ENCODE measurements around the gene SLC2A1.
A peak's percentile ranks its signal among the peaks of the same experiment; 100 is the strongest.

Gene SLC2A1

GRCh38 chr1:42947117-42947516, 11.6 kb downstream of the SLC2A1 start:
- Histone ChIP-seq H3K4me1 (ENCODE audit: control insufficient read depth, insufficient read depth, low read length) (peaks cover 54% of the 10 kb centered on the region), H3K36me3 (ENCODE audit: control insufficient read depth, insufficient read depth, low read length) (peaks cover 74% of the 10 kb centered on the region), H3K4me3 (ENCODE audit: low read depth, low read length) (no peak overlapping the region), H3K9me3 (ENCODE audit: control insufficient read depth, insufficient read depth, low read length) (no peaks in the 10 kb centered on the region), H3K9ac (ENCODE audit: low read depth, low read length) (no peak overlapping the region), H3K27me3 (ENCODE audit: control insufficient read depth, insufficient read depth, low read length) (no peaks in the 10 kb centered on the region), H3K27ac (ENCODE audit: low read depth, low read length) (peak overlapping the region; percentile 11)

DNA sequence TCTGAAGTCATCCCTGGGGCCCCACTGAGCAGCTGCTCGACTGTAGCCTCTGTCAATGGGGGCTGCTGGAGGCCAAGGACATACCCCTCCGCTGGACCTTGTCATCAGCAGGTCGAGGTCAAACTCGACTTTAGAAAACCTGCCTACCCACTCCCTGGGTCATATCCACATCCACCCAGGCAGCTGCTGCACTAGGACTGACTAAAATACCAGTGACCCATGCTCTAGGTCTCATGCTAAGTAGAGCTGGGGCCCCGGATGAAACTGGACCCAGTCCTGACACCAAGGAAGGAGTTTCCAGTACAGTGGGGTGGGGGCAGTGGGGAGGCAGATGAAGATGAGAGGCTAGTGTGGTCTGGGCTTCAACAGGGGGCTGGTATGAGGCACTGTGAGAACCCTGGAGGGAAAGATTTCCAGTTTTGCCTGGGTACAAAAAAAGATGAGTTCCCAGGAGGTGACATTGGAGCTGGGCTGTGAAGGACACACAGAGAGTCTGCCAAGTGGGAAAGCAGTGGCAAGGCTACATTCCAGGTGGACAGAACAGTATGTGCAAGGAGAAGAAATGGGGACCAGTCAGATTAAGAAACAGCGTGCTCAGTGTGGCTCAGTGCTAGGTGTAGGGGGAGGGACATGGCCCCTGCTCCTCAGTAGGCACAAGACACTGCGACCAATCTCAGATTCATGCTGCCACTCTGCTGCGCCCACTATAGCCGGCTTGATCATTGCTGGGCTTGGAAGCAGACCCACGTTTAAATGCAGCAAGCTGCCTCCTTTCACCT, 12.4 kb downstream of the SLC2A1 start:
- peak overlapping the region; percentile 11 for H3K27ac ChIP-seq (ENCODE audit: low read depth, low read length)
- no peak overlapping the region for H3K4me3 ChIP-seq (ENCODE audit: low read depth, low read length)
- H3K9ac ChIP-seq (ENCODE audit: low read depth, low read length): no peak overlapping the region
- no peaks in the 10 kb centered on the region for H3K9me3 ChIP-seq (ENCODE audit: control insufficient read depth, insufficient read depth, low read length)
- peaks cover 48% of the 10 kb centered on the region for H3K4me1 ChIP-seq (ENCODE audit: control insufficient read depth, insufficient read depth, low read length)
- H3K36me3 ChIP-seq (ENCODE audit: control insufficient read depth, insufficient read depth, low read length): peaks cover 74% of the 10 kb centered on the region
- H3K27me3 ChIP-seq (ENCODE audit: control insufficient read depth, insufficient read depth, low read length): no peaks in the 10 kb centered on the region

GRCh38 chr1:42945164-42945563, 13.5 kb downstream of the SLC2A1 start:
- H3K27me3 ChIP-seq (ENCODE audit: control insufficient read depth, insufficient read depth, low read length): no peaks in the 10 kb centered on the region
- peaks cover 39% of the 10 kb centered on the region for H3K4me1 ChIP-seq (ENCODE audit: control insufficient read depth, insufficient read depth, low read length)
- H3K36me3 ChIP-seq (ENCODE audit: control insufficient read depth, insufficient read depth, low read length): peaks cover 76% of the 10 kb centered on the region
- no peaks in the 10 kb centered on the region for H3K9me3 ChIP-seq (ENCODE audit: control insufficient read depth, insufficient read depth, low read length)
- H3K27ac ChIP-seq (ENCODE audit: low read depth, low read length): no peak overlapping the region
- H3K4me3 ChIP-seq (ENCODE audit: low read depth, low read length): no peak overlapping the region
- no peak overlapping the region for H3K9ac ChIP-seq (ENCODE audit: low read depth, low read length)

DNA sequence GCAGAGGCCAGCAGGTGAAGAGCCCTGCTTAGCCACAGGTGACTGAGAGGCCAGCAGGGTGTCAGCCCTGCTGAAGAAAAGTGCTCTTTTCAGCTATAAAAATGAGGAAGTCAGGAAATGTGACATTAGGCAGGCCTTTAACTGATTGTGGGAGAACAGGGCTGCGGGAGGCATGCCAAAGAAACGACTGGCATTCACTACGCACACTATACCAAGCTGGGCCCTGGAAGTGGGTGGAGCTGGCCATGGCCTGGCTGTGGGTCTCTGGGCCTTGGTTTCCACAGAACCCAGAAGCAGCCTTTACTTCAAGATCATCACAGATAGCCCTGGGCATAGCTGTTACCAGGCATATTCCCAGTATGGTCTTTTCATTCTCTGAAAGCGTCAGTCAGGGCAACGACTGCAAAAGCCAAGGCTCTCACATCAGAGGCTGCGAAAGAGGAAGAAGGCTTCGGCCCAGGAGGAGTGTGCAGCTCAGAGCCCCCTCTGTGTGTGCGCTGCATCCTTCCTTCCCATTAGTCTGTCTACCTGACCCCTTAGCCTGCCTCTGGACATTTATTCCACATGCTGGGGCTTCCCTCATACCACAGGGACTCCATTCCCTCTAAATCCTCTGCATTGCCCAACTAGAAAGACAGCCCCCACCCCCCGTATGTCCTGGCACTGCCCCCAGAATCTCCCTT, 14.3 kb downstream of the SLC2A1 start:
- Histone ChIP-seq H3K9me3 (ENCODE audit: control insufficient read depth, insufficient read depth, low read length) (no peaks in the 10 kb centered on the region), H3K27me3 (ENCODE audit: control insufficient read depth, insufficient read depth, low read length) (no peaks in the 10 kb centered on the region), H3K9ac (ENCODE audit: low read depth, low read length) (no peak overlapping the region), H3K36me3 (ENCODE audit: control insufficient read depth, insufficient read depth, low read length) (peaks cover 81% of the 10 kb centered on the region), H3K4me1 (ENCODE audit: control insufficient read depth, insufficient read depth, low read length) (peaks cover 31% of the 10 kb centered on the region), H3K4me3 (ENCODE audit: low read depth, low read length) (no peak overlapping the region), H3K27ac (ENCODE audit: low read depth, low read length) (no peak overlapping the region)

- Histone ChIP-seq H3K36me3 (ENCODE audit: control insufficient read depth, insufficient read depth, low read length) (peaks cover 88% of the 10 kb centered on the region), H3K27ac (ENCODE audit: low read depth, low read length) (no peak overlapping the region), H3K4me1 (ENCODE audit: control insufficient read depth, insufficient read depth, low read length) (peaks cover 26% of the 10 kb centered on the region), H3K9me3 (ENCODE audit: control insufficient read depth, insufficient read depth, low read length) (no peaks in the 10 kb centered on the region), H3K27me3 (ENCODE audit: control insufficient read depth, insufficient read depth, low read length) (no peaks in the 10 kb centered on the region), H3K9ac (ENCODE audit: low read depth, low read length) (no peak overlapping the region), H3K4me3 (ENCODE audit: low read depth, low read length) (no peak overlapping the region)
Measured at GRCh38 chr1:42943728-42944127, 14.9 kb downstream of the SLC2A1 start.

DNA sequence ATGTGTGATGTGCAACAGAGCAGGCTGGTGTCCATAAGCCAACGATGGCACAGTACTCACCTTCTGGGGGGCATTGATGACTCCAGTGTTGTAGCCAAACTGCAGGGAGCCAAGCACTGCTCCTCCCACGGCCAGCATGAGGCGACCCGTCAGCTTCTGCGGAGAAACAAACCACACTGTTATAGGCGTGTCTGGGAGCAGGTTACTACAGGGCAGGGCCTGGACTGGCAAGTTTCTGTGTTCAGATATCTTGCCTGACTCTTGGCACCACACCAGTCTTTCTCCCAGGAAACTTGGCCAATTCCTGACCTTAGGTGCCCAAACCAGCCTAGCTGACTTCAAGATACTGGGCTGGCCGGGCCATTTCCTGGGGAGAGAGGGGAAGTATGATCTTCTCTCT, 15.5 kb downstream of the SLC2A1 start:
- H3K9me3 ChIP-seq (ENCODE audit: control insufficient read depth, insufficient read depth, low read length): no peaks in the 10 kb centered on the region
- H3K27ac ChIP-seq (ENCODE audit: low read depth, low read length): no peak overlapping the region
- no peak overlapping the region for H3K4me3 ChIP-seq (ENCODE audit: low read depth, low read length)
- H3K27me3 ChIP-seq (ENCODE audit: control insufficient read depth, insufficient read depth, low read length): no peaks in the 10 kb centered on the region
- H3K4me1 ChIP-seq (ENCODE audit: control insufficient read depth, insufficient read depth, low read length): peaks cover 22% of the 10 kb centered on the region
- H3K36me3 ChIP-seq (ENCODE audit: control insufficient read depth, insufficient read depth, low read length): peaks cover 92% of the 10 kb centered on the region
- H3K9ac ChIP-seq (ENCODE audit: low read depth, low read length): no peak overlapping the region

DNA sequence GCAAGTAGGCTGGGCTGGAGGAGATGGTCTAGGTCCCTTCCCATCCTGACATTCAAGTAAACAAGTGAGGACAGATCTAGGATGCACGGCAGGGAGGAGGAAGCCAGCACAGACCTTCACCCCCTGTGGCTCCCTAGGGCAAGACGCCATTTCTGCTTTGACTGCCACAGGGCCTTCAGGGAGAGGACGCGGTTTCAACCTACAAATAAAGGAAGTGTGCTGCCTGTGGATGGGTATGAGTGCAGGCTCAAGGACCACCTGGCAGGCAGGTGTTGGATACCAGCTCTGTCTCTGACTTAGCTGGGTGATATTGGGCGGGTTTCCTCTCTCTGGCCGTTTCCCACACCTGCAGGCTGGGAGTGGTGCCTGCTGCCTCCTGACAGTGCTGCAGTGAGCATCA, 16.2 kb downstream of the SLC2A1 start:
- Histone ChIP-seq H3K27me3 (ENCODE audit: control insufficient read depth, insufficient read depth, low read length) (no peaks in the 10 kb centered on the region), H3K9me3 (ENCODE audit: control insufficient read depth, insufficient read depth, low read length) (no peaks in the 10 kb centered on the region), H3K4me1 (ENCODE audit: control insufficient read depth, insufficient read depth, low read length) (peaks cover 21% of the 10 kb centered on the region), H3K36me3 (ENCODE audit: control insufficient read depth, insufficient read depth, low read length) (peaks cover 92% of the 10 kb centered on the region), H3K27ac (ENCODE audit: low read depth, low read length) (no peak overlapping the region), H3K9ac (ENCODE audit: low read depth, low read length) (no peak overlapping the region), H3K4me3 (ENCODE audit: low read depth, low read length) (no peak overlapping the region)

DNA sequence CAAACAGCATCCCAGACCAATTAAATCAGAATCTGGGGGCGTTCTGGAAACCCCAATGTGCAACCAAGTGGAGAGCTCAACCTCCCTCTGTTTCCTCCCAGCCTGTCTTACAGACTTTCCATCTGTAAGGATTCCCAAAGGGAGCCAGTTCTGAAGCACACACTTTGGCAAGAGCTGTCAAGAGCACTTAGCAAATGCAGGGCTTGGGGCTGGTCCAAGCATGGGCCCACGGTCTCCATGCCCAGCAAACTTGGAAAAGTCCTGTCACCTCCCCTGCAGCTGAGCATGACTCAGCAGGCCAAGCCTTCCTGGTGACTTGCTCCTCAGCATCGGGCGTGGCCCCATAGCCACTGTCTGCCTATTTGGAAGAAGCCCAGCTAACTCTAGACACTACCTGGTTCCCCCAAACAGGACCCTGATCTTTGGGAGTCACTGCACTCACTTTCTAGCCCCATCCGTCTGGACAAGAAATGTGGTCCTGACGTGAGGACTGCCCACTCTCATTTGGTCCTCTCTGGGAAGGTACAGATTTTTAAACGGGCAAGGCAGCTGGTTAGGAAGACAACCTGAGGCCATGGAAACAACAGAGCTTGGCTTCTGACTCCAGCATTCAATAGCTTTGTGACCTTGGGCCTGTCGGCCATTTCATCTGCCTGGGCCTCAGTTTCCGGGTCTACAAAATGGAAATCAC, 16.9 kb downstream of the SLC2A1 start:
- peak overlapping the region; percentile 42 for H3K27ac ChIP-seq (ENCODE audit: low read depth, low read length)
- H3K36me3 ChIP-seq (ENCODE audit: control insufficient read depth, insufficient read depth, low read length): peaks cover 92% of the 10 kb centered on the region
- no peaks in the 10 kb centered on the region for H3K9me3 ChIP-seq (ENCODE audit: control insufficient read depth, insufficient read depth, low read length)
- no peaks in the 10 kb centered on the region for H3K27me3 ChIP-seq (ENCODE audit: control insufficient read depth, insufficient read depth, low read length)
- peaks cover 23% of the 10 kb centered on the region; the same call in 1 of the 2 replicates for H3K4me1 ChIP-seq (ENCODE audit: control insufficient read depth, insufficient read depth, low read length)
- H3K4me3 ChIP-seq (ENCODE audit: low read depth, low read length): no peak overlapping the region
- no peak overlapping the region for H3K9ac ChIP-seq (ENCODE audit: low read depth, low read length)

DNA sequence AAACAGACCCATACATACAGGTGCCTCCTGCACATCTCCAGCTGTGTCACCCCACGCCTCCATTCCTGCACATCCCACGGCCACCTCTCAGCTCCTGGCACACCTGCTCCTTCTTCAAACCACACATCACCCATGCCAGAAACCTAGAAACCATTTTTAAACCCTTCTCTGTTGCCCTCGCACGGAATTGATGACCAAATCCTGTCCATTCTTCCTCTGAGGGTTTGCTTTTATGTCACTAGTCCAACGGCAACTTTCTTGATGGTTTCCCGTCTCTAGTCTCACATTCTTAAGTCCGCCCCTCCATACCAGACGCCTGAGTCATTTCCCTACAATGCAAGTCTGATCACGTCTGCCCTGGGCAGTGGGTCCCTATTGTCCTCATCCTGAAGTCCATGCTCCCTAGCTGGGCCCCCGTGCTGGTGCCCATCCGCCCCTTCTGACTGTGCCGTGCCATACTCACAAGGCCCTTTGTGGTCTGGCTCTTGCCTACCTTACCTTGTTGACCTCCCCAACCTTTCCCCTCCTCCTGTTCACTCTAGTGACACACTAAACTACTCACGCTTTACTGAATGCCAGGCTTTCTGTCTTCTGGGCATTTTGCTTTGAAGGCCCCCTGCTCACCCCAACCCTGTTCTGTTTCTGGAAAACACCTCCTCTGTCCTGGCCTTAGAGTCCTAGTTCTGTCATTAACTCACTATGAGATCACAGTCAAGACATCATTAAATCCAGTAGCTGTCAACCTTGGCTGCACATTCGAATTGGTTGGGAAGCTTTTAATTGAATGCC, 17.6 kb downstream of the SLC2A1 start:
- Histone ChIP-seq H3K9me3 (ENCODE audit: control insufficient read depth, insufficient read depth, low read length) (no peaks in the 10 kb centered on the region), H3K36me3 (ENCODE audit: control insufficient read depth, insufficient read depth, low read length) (peaks cover 92% of the 10 kb centered on the region), H3K4me3 (ENCODE audit: low read depth, low read length) (no peak overlapping the region), H3K27ac (ENCODE audit: low read depth, low read length) (peak overlapping the region; percentile 42), H3K9ac (ENCODE audit: low read depth, low read length) (no peak overlapping the region), H3K4me1 (ENCODE audit: control insufficient read depth, insufficient read depth, low read length) (peaks cover 23% of the 10 kb centered on the region), H3K27me3 (ENCODE audit: control insufficient read depth, insufficient read depth, low read length) (no peaks in the 10 kb centered on the region)

GRCh38 chr1:42938645-42939615, 19.7 kb downstream of the SLC2A1 start:
- no peak overlapping the region for H3K27ac ChIP-seq (ENCODE audit: low read depth, low read length)
- no peak overlapping the region for H3K9ac ChIP-seq (ENCODE audit: low read depth, low read length)
- H3K4me1 ChIP-seq (ENCODE audit: control insufficient read depth, insufficient read depth, low read length): peaks cover 11% of the 10 kb centered on the region

More at GRCh38 chr1:42938645-42939615, 19.7 kb downstream of the SLC2A1 start:
- Histone ChIP-seq H3K27me3 (ENCODE audit: control insufficient read depth, insufficient read depth, low read length) (no peaks in the 10 kb centered on the region), H3K9me3 (ENCODE audit: control insufficient read depth, insufficient read depth, low read length) (no peaks in the 10 kb centered on the region), H3K4me3 (ENCODE audit: low read depth, low read length) (no peak overlapping the region), H3K36me3 (ENCODE audit: control insufficient read depth, insufficient read depth, low read length) (peaks cover 100% of the 10 kb centered on the region)
